HCT116 (cell line): Measurements from ENCODE around the gene PDGFD.

Experiments
- TF ChIP-seq, protein P1 (sequence below): IDR thresholded peaks from 2 replicates; pipeline ENCODE4 v1.6.1; 2012; ENCODE audit warnings: low read depth
- TF ChIP-seq, protein P2 (sequence below): IDR thresholded peaks from 2 replicates; pipeline ENCODE4 v1.6.1; 2012

DNA sequence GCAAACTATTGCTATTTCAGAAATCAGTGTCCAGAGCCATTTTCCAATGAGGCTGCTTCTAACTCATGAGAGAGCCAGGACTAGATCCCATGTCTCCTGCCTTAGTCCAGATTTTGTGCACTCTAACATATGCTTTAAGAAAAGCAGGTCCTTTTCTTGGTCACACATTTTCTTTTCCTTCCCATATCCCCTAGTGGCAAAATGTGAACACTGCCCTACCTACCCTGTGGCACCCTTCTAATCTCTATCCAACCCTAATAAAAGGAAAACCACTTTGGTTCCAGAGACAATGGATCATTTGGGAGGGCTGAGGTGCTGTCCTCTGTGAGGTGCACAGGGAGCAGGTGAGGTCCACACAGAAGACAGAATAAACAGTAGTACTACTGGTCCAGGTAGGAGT is 199.6 kb downstream of the PDGFD start:
- TF ChIP-seq, protein P1, sequence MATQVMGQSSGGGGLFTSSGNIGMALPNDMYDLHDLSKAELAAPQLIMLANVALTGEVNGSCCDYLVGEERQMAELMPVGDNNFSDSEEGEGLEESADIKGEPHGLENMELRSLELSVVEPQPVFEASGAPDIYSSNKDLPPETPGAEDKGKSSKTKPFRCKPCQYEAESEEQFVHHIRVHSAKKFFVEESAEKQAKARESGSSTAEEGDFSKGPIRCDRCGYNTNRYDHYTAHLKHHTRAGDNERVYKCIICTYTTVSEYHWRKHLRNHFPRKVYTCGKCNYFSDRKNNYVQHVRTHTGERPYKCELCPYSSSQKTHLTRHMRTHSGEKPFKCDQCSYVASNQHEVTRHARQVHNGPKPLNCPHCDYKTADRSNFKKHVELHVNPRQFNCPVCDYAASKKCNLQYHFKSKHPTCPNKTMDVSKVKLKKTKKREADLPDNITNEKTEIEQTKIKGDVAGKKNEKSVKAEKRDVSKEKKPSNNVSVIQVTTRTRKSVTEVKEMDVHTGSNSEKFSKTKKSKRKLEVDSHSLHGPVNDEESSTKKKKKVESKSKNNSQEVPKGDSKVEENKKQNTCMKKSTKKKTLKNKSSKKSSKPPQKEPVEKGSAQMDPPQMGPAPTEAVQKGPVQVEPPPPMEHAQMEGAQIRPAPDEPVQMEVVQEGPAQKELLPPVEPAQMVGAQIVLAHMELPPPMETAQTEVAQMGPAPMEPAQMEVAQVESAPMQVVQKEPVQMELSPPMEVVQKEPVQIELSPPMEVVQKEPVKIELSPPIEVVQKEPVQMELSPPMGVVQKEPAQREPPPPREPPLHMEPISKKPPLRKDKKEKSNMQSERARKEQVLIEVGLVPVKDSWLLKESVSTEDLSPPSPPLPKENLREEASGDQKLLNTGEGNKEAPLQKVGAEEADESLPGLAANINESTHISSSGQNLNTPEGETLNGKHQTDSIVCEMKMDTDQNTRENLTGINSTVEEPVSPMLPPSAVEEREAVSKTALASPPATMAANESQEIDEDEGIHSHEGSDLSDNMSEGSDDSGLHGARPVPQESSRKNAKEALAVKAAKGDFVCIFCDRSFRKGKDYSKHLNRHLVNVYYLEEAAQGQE: no peak
- TF ChIP-seq, protein P2, sequence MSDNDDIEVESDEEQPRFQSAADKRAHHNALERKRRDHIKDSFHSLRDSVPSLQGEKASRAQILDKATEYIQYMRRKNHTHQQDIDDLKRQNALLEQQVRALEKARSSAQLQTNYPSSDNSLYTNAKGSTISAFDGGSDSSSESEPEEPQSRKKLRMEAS: no peak
